Activated T-helper 1 cell treated with anti-CD3 and anti-CD28 coated beads, Interleukin-2, amount 50 U/mL, for 16 hours (primary cell): Measurements from ENCODE around the gene SH2D1A.
"Not testable (repeated sequence)": the region's sequence is repeated elsewhere in the genome, so short reads cannot be mapped to it uniquely, and the experiment has no call there.

Experiments used
- DNase-seq, 2 donors: peaks; one replicate each; pipeline ENCODE4 v3.0.0-alpha.2; 2020; ENCODE audit warnings: low read depth in 1 of 2, low spot score in 1 of 2

The SH2D1A gene

DNA sequence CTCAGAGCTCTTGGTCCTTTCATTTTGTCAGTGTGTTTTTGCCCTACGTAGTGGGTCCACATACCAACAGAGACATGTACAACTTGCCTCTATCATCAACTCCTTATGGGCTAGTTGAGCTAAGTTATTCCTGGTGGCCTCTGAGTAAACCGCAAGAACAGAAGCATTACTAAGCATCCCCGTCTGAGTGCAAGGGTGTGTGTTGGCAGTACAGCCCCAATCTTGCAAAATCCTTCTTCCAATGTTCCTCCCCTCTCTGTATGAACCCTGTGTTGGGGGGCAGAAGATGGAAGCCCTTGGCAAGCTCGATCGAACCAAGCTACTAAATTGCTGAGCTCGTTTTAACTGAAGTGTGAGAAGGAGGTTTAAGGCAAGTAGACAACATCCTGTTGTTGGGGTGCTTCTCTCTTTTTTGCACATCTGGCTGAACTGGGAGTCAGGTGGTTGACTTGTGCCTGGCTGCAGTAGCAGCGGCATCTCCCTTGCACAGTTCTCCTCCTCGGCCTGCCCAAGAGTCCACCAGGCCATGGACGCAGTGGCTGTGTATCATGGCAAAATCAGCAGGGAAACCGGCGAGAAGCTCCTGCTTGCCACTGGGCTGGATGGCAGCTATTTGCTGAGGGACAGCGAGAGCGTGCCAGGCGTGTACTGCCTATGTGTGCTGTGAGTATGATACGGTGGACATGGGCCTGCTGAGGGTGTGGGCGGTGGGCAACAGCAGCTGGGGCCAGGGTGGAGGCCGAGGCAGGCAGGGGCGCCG is at the start of gene SH2D1A:
SH2D1A (plus strand) TSS at position 447 of the 760 bp plus-strand sequence; CDS start at position 527, 80 bp downstream.
- DNase-seq: no peak

DNA sequence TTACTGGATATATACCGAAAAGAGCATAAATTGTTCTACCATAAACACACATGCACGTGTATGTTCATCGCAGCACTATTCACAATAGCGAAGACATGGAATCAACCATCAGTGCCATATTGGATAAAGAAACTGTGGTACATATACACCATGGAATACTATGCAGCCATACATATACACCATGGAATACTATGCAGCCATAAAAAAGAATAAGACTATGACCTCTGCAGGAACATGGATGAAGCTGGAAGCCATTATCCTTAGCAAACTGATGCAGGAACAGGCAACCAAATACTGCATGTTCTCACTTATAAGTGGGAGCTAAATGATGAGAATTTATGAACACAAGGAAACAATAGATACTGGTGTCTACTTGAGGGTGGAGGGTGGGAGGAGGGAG is 47.0 kb upstream of the SH2D1A start:
- not testable (repeated sequence) for DNase-seq

DNA sequence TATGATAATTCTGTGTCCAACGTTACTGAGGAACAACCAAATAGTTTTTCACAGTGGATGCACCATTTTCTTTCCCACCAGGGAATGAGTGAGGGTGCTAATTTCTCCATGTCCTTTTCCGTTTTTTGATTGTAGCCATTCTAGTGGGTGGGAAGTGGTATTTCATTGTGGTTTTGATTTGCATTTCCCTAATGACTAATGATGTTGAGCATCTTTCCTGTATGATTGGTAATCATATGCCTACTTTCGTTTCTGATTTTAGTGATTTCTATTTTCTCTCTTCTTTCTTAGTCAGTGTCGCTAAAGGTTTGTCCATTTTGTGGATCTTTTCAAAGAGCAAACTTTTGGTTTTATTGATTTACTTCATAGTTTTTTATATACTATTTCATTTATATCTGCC is 46.0 kb upstream of the SH2D1A start:
- DNase-seq: no peak

DNA sequence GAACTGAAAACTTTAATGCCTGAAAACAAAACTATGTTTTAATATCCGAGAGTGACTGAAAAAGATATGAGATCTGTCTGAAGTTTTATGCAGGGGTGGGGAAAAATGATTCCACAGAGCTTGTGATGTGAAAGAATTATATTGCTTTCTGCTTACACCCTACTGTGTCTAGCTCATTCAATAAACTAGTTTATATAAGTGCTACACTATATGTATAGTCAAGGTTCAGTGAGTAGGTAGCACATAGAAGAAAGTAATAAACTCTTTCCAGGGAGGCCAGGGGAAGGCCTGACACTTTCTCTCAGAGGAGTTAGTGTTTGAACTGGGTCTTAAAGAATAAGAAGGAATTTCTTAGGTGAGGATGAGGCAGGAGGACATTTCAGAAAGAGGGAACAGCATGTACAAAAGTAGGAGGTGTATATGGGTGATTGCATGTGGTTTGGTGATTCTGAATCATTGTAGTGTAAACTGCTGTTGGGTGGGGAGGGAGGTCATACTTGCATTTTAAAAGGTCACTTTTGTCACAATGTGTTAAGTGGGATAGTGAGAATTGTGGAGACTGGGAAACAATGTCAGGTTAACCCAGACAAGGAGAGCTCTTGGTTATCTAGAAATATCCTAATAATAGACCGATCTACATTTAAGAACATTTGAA is 39.0 kb upstream of the SH2D1A start:
- no peak for DNase-seq

DNA sequence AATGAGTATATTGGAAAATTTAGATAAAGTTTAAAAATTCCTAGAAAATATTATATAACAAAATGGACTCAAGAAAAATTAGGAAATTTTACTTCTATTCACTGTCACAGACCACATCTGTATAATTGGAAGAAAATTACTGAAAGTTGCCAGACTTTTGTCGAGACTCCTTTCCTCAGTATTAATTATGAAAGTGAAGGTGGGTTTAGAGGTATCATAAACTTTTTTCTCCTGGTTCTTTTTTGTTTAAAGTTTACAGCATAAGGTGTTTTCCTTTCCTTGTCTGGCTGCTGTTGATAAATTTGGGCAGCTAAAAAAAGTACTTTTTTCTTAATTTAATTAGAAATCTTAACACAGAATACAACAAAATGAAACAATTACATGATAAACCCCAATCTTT is 20.6 kb upstream of the SH2D1A start:
- DNase-seq: no peak

DNA sequence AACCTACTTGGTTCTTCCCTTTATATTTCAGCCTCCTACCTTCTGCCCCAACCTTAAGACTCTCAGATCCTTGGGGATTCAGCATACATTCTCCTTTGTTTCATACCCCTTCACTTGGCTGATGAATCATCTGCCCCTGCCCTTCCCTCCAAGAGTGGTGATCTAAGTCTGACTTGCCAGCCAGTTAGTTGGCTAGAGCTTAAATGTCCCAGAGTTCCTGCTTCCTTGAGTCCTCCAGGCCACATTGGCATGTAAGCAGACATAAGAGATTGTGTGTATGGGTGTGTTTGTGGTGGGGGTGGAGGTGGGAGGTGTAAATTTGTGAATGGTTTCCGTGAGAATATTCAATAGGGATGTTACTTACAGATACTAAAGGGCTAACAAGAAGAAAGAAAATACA is 17.6 kb upstream of the SH2D1A start:
- DNase-seq: no peak

DNA sequence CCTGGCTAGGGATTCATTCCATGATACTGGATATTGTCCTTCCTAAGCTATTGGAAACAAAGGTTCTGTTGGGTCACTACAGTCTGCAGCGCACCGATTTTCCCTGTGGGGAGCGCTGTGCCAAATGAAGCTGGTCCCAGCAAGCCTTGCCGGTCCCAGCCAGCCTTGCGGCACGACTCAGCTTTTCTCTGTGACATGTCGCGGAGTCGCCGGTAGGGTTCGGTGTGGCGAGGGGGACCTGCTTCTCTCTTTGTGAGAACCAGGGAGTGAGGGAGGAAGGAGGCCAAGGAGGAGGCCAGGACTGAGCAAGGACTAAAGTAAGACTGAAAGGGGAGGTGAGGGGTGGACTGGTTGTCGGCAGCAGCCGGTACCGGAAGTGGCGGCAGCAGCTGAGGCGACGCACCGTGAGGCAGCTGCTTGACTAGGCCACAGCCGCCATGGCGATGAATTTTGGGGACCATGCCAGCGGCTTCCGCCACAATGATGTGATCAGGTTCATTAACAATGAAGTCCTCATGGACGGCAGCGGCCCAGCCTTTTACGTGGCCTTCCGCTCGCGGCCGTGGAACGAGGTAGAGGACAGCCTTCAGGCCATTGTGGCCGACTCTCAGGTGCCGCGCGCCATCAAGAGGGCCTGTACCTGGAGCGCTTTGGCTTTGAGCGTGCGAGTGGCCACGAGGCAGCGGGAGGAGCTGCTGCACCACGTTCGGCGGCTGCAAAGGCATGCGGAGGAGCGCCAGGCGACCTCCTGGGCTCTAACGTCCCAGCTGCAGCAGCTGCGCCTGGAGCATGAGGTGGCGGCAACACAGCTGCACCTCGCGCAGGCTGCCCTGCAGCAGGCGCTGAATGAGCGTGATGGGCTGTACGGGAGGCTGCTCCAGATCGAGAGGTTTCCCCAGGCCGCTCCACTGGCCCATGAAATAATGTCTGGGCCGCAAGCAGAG is 13.6 kb upstream of the SH2D1A start, which contains the start of gene TEX13D:
TEX13D (plus strand) TSS at position 180 of the 944 bp plus-strand sequence; CDS start at position 438, 258 bp downstream.
- DNase-seq: no peak

DNA sequence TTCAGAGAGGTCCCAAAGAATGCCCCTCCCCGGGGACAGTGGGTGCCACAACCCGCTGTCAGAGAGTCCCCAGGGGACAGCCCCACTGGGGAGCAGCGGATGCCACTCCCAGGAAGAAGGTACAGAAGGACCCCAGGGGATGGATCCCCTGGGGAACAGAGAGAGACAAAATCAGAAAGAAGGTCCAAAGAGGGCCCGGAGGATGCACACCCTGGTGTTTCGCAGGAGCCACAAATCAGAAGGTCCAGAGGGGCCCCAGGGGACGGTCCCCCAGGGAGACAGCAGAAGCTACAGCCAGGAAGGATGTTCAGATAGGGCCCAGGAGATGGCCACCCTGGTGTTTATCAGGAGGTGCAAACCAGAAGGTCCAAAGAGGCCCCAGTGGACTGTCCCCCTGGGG is 12.5 kb upstream of the SH2D1A start:
- no peak for DNase-seq

DNA sequence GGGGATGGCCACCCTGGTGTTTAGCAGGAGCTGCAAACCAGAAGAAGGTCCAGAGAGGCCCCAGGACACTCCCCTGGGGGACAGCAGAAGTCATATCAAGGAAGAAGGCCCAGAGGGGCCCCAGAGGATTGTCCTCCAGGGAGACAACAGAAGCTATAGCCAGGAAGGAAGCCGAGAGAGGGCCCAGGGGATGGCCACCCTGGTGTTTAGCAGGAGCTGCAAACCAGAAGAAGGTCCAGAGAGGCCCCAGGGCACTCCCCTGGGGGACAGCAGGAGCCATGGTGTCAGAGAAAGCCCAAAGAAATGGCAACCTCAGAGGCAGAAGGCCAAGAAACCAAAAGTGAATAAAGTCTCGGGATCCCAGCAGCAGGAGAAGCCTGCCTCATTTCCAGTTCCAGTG is 11.8 kb upstream of the SH2D1A start:
- not testable (repeated sequence) for DNase-seq

DNA sequence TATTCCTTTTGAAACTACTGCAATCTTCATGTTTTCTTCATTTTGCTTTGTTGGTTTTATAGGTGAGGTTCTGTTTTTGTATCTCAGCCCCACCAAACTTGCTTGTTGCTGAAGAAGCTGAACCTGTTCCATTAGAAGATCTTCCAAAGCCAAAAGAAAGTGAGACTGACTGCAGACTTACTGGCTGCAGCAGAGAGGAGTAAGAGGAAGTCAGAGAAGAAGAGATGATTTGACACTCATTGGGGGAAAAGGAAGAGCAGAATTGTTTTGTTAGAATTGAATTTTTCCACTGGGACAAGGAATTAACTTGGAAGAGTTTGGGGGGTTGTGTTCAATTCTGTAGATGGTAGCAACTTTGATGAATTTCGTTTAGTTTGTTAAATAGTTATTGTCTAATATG is 10.8 kb upstream of the SH2D1A start:
- no peak for DNase-seq

DNA sequence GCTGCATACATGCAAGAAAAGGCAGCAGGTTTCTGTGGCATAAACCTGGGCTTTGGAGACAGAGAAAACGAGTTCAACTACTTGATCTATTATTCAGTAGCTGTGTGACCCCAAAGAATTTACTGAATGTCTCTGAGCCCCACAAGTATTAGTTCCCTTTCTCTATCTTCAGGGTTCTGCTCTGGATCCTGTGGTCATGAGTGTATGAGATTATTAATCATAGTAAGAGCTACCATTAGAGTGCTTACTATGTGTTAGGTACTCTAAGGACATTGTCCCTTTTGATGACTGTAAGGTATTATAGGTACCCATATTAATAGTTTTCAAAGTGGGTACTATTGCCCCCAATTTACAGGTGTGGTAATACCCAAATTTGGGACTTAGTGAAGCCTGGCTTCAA is 8.4 kb upstream of the SH2D1A start:
- DNase-seq: no peak

DNA sequence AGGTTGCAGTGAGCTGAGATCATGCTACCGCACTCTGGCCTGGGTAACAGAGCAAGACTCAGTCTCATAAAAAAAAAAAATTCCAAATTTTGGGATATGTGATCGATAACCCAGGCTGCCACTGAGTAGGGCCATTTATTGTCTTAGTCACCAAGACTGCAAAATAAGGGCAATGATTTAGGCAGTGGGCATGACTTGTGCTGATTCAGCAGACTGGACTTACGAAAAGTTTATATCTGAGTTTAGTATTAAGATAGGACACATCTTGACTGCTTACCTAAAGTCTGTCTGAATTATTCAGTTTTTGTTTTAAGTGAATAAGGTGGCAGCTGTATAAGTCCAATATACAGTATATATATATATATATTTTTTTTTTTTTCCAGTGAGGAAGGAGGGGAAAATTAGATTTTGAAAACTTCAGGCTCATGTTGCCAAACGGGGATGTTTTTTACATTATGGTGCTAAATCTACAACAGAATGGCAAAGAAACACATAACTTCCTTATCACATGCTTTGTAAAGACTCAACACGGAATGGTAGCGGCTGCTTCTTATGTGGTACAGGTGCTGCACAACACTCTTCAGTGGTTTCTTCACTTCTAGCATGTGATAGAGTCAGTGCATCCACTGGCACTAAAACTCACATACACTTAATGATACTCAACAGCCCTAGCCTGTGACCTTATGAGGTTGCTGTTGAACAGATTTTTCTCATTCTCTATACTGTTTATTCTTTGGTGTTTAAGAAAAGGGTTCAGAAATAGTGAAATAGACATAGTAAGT is 7.4 kb upstream of the SH2D1A start:
- no peak for DNase-seq

DNA sequence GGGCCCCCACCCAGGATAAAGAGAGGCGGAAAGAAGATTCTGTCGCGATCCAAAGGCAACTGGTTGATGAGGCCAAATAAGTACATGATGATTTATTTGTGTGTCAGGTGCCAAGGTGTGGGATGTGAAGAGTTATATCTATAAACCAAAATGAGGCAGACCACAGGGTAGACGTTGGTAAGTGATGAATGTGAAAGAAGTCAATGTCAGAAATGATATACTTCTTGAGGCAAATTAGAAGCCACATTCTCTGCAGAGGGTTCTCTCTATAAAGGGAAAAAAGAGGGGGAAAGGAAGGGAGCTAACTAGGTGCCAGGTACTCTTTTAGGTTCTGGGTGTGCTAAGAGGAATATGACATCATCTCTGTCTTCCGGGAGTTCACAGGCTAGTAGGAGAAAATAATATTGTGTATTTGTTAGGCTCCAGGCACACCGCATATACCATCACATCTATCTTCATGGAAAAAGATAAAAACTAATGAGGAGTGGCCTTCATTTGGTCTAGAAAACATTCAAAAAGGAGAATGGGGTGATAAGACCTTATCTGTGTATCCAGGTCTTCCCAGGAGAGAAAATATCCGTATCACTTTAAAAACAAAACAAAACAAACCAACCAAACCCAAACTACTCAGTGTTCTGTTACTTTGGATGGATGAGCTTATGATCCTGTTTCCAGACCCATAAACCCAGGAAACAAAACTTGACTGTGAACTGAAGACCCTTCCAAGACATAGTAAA is 4.8 kb upstream of the SH2D1A start:
- no peak for DNase-seq

DNA sequence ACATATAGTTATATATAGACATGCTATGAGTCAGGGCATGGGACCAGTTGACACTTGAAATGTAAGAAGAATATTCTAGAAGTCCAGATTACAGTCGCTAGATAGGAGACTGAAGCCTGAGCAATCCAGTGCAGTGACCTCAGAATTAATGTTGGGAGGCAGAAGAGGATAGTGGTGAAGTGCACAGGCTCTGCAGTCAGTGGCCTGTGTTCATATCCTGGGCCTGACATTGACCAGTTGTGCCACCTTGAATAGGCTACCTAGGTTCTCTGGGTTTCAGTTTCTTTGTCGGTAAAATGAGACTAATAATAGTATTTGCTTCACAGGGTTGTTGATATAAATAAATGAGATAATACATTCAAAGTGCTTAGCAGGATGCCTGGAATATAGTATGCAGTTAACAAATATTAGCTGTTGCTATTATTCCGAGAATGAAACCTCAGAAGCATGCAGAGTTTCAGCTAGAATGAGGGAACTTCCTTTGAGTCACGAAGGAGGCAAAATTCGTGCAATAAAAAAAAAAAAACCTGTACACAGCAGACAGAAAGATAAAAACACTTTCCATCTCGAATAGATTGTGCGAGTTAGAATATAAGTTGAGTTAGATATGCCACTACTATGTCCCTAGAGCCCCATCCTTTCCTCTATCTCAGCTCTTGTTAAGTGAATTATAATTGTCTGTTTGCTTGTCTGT is 4.0 kb upstream of the SH2D1A start:
- no peak for DNase-seq

DNA sequence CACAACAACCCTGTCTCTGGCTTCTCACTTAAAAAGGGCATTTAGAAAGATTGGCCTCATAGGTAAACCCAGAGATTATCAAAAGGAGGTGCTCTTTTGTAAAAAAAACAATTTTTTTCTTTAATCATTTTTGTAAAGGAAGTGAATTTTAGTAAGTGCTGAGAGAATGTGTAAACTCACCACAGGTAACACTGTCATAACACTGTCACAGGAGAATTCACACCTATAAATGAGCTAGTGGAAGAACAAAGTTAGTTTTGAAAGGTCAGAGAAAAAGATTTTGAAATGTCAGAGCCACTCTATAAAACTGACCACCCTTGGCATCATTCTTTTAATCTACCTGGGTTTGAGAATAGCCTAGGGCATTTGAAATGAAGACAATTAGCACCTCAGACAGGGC is 3.3 kb upstream of the SH2D1A start:
- DNase-seq: no peak

DNA sequence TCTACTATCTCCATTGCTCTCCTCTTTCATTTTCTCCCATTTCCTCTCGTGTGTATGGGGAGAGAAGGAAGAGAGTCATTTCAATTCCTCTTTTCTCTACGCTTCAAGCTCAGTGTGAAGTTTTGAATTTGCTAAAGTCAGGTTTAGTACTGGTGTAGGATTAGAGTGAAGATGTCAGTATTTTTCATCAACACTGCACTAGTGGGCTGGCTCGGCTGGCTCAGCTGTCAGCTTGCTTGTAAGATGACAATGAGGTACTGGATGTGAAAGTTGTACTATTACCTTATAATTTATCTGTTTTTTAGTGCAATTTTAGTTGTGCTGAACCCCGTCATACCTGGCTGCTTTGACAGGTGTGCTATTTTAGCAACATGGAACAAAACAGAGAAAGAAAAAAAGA is 2.1 kb upstream of the SH2D1A start:
- no peak for DNase-seq

DNA sequence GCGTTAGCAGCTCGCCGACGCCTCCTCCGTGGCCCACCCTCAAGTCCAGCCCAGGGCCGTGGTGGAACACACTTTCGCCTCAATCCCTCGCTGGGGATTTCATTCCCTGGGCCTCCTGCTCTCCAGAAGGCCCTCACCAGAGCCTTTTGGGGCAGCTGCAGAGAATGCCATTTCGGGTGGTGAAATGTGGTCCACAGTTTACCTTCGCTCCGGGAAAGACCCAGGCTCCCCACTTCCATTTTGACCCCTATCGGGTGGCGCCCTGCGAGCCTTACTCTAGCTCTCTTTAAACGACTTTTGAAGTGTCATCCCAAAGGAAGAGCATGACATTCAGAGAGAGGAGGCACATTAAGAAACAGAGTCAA is 496 bp downstream of the SH2D1A start:
- DNase-seq: no peak

DNA sequence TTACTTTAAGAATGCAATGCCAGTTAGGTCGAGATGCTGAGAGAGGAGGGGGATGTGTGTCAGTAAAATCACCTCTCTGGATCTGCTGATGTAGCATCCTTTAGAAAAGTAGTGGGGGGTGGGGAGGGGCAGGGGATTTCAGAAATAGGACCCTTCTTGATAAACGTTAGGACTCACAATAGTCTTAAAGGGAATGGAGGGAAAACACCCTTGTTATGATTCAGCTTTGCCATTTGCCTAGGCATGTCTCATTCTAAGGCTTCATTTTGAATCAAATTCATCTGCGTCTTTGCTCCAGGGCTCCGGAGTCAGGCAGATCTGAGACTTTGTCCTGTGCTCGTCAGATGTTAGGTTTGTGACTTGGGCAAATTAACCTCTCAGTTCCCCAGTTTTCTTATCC is 879 bp downstream of the SH2D1A start:
- DNase-seq: peak in 1 of 2 donors; percentile 18

DNA sequence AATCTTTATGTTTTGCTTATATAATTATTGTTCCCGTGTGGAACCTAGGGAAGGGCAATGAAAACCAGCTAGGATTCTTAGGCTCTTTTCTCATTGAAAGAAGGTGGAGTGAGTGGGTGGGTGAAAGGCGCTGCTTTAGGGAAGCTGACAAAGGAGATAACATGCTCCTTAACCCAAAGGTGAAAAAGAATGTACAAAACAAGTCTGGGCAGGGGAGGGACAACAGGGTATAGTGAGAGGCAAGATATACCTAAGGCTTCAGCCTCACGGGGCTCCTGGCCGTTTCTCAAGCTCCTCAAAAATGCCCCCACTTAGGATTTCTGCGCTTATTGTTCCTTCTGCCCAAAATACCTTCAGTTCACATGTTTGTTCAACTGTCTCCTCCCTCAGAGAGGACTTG is 1.8 kb downstream of the SH2D1A start:
- no peak for DNase-seq
